Activated CD8-positive, alpha-beta memory T cell treated with anti-CD3 and anti-CD28 coated beads, Interleukin-2, amount 10 ng/mL, durations not matched to agents 7 days and 5 days (primary cell): ENCODE measurements around the gene TMTC2. TPM values are rescaled to one million over a fixed set of nuclear protein-coding genes. Genes with fewer than 3 reads are reported as not detected.
A peak's percentile ranks its signal among the peaks of the same experiment; 100 is the strongest.

Experiments
- ATAC-seq: fragments of 150-1000 bp; cut with Tn5 transposase; one replicate; pipeline ENCODE4 v1.10.0; 2021; ENCODE audit warnings: moderate library complexity
- CTCF ChIA-PET: fragments of 350-600 bp; sonication (Branson Sonifier 250); formaldehyde crosslinking; loops from one replicate; lab custom pipeline; 2021; ENCODE audit warnings: antibody characterized with exemption; lab: Charles Lee
- DNase-seq: peaks from one replicate; pipeline ENCODE4 v3.0.0-alpha.2; 2020
- H3K27ac Mint-ChIP-seq: one replicate; pipeline ENCODE4 v1.8.0; 2021; ENCODE audit warnings: mild to moderate bottlenecking, mixed read lengths
- H3K27me3 Mint-ChIP-seq: one replicate; pipeline ENCODE4 v1.8.0; 2021; ENCODE audit warnings: mixed read lengths
- H3K36me3 Mint-ChIP-seq: one replicate; pipeline ENCODE4 v1.8.0; 2021; ENCODE audit warnings: mild to moderate bottlenecking, mixed read lengths
- H3K4me1 Mint-ChIP-seq: one replicate; pipeline ENCODE4 v1.8.0; 2021; ENCODE audit warnings: mixed read lengths
- H3K4me3 Mint-ChIP-seq: one replicate; pipeline ENCODE4 v1.8.0; 2021; ENCODE audit warnings: mild to moderate bottlenecking, moderate library complexity, mixed read lengths
- H3K9me3 Mint-ChIP-seq: one replicate; pipeline ENCODE4 v1.8.0; 2022; ENCODE audit warnings: low read depth, mixed read lengths
- total RNA-seq, 2 experiments: library from RNA; stranded (reverse); gene quantifications; one replicate each; pipeline ENCODE4 v1.2.3, GENCODE V29; 2021

TMTC2 gene
- total RNA-seq, 2 experiments from 2014 or later: 3.3 to 4.5 TPM

DNA sequence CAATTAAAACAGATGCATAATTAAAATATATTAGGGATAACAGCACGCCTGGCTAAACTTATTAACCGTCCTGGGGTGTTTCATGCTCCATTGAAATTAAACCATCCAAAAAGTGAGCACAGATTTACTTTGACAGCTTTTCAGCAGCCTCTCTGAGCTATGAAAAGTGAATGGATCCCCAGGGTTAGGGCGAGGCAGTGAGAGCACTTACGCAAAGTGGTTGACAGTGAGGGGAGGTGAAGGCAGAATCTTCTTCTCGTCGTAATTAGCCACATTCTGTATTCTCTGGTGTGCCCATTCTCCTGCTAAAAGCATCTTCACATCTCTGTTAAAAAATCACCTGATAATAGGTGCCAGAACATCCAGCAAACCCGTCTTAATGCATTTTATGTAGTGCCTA is 1.9 kb downstream of the TMTC2 start:
- Mint-ChIP-seq H3K36me3 (peaks cover 4% of the 10 kb centered on the region), H3K27me3 (peaks cover 9% of the 10 kb centered on the region), H3K4me3 (peak overlapping the region; percentile 90), H3K4me1 (peaks cover 24% of the 10 kb centered on the region), H3K9me3 (no peaks in the 10 kb centered on the region), H3K27ac (no peak overlapping the region)
- ATAC-seq (no peak), DNase-seq (no peak)
- CTCF ChIA-PET: no interaction called here

DNA sequence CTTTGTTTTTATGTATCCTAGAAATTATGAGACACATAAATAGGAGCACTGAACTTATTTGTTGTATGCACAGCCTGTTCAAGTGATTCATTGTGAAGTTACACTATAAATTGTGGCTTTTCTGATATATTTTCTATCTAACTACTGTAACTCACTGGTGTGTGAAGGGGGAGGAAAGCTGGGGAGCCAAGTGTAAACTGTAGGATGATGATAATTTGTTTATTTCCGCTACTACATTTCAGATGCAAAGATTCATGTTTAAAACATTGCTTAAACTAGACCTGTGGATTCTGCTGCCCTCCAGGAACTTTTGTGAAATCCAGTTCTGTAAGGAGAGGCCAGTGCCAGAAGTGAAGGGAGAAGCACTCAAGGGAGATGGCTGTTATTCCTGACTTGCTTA is 3.3 kb downstream of the TMTC2 start:
- DNase-seq: no peak
- H3K36me3 Mint-ChIP-seq: peaks cover 4% of the 10 kb centered on the region
- CTCF ChIA-PET: interaction anchor here (1.1 kb wide), 1 partner anchor 22 kb away, joined by 3 read pairs; no protein-coding TSS in a partner anchor

DNA sequence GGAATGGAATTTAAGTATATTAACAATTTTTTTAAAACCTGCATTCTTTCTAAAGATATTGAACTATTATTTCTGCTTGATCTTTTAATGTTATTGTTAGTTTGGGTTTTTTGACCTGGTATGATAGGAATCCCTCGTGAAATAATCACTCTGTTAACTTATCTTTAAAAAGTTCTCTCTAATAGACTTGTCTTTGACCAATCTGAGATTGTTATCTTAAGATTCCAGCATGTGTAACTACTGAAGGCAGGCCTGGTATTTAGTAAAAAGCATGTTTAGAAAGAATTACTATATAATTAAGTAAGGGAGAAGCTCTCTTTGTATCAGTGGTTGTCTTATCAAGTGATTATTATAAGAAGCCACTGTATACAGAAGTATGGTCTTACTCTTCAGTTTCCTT is 4.8 kb downstream of the TMTC2 start:
- H3K9me3 Mint-ChIP-seq: no peaks in the 10 kb centered on the region
- CTCF ChIA-PET: no interaction called here
- no peak overlapping the region for H3K27ac Mint-ChIP-seq
- H3K27me3 Mint-ChIP-seq: no peaks in the 10 kb centered on the region
- DNase-seq (no peak), ATAC-seq (no peak)
- peaks cover 21% of the 10 kb centered on the region for H3K4me1 Mint-ChIP-seq
- H3K4me3 Mint-ChIP-seq: no peak overlapping the region
- H3K36me3 Mint-ChIP-seq: peaks cover 4% of the 10 kb centered on the region

More for the DNA sequence above, 3.3 kb downstream of the TMTC2 start:
- no peaks in the 10 kb centered on the region for H3K9me3 Mint-ChIP-seq
- no peak overlapping the region for H3K27ac Mint-ChIP-seq
- peaks cover 24% of the 10 kb centered on the region for H3K4me1 Mint-ChIP-seq
- no peak for ATAC-seq
- H3K4me3 Mint-ChIP-seq: no peak overlapping the region
- no peaks in the 10 kb centered on the region for H3K27me3 Mint-ChIP-seq

DNA sequence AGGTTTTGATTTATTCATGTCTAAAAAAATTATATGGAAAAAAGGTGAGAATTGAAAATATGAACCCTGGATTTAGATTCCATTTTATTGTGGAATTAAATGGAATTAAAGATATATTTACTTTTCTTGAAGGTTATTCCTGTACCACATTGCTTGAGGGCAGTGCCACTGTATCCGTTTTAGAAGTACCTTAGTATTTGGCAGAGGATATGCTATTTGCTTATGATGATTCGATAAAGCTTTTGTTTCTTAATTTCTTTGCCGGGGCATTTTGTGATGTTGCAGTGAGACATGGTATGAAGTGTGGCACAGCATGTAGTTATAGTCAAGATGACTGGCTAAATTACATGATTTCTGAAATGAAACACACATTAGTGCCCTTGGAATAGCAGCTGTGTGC is 7.6 kb downstream of the TMTC2 start:
- Mint-ChIP-seq H3K27me3 (no peaks in the 10 kb centered on the region), H3K4me1 (peaks cover 10% of the 10 kb centered on the region), H3K4me3 (no peak overlapping the region), H3K36me3 (peaks cover 4% of the 10 kb centered on the region), H3K9me3 (no peaks in the 10 kb centered on the region), H3K27ac (no peak overlapping the region)
- DNase-seq: no peak
- no peak for ATAC-seq
- CTCF ChIA-PET: no interaction called here

DNA sequence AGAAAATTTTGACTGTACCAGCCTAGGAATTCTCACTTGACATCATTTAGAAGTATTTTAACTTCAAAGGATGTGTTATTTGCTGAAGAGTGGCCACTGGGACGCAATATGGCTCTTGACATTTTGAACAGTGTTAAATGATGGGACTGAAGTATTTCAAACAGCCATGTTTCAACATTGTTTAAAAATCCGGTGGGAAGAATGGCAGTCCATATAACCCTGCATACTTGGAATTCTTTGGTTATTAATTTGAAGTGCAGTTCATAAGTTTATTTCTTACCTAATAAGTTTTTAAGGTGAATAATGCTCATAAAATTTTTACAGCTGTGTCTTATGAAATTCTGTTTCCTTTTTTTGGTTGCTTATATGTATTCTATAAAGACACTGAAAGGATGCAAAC is 8.3 kb downstream of the TMTC2 start:
- H3K27ac Mint-ChIP-seq: no peak overlapping the region
- CTCF ChIA-PET: no interaction called here
- no peaks in the 10 kb centered on the region for H3K27me3 Mint-ChIP-seq
- H3K36me3 Mint-ChIP-seq: peaks cover 4% of the 10 kb centered on the region
- ATAC-seq (no peak), DNase-seq (no peak)
- no peaks in the 10 kb centered on the region for H3K9me3 Mint-ChIP-seq
- H3K4me3 Mint-ChIP-seq: no peak overlapping the region
- peaks cover 7% of the 10 kb centered on the region for H3K4me1 Mint-ChIP-seq

DNA sequence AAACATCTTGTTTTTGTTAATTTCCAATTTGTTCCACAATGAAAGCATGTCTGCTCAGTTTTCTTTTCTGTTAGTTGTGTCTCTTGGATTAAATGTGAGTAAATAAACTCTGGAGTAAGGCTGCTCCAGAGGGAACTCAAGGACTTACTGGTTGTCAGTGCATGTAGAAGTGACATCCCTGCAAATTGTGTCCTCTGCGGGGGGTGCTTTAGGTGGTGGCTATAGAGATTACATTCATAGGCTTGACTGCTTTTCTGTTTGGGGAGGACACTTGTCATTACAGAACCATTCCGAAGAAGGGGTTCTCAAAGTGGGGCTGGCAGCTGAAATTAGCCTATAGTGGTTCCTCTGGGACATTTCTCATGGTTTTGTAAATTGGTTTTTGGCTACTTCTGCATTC is 8.8 kb downstream of the TMTC2 start:
- ATAC-seq (no peak), DNase-seq (no peak)
- Mint-ChIP-seq H3K9me3 (no peaks in the 10 kb centered on the region), H3K4me3 (no peak overlapping the region), H3K36me3 (peaks cover 4% of the 10 kb centered on the region), H3K4me1 (peaks cover 3% of the 10 kb centered on the region), H3K27ac (no peak overlapping the region), H3K27me3 (no peaks in the 10 kb centered on the region)
- CTCF ChIA-PET: interaction anchor here (1.2 kb wide), 1 partner anchor 11 kb away, joined by 3 read pairs; no protein-coding TSS in a partner anchor

DNA sequence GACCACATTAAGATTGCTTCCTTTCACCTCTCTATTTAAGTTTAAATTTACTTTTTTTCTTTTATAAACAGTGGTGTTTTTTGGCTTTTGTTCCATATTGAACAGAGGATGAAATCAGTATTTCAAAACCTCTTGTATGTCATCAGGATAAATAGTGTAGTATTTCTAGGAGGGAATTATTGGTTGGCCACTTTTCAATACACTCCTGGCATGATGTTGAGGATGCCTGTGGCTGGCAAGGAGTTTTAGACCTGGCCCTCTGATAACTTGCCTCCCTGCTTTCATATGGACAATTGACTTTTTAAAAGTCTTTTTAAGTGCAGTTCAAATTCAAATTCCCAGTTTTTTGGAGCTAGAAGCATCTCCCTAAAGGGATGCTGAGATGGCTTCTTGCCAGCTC is 9.8 kb downstream of the TMTC2 start:
- ATAC-seq: no peak
- CTCF ChIA-PET: interaction anchor here (0.7 to 1.2 kb wide), 2 partner anchors 11 to 12 kb away, joined by 3 read pairs; no protein-coding TSS in a partner anchor
- Mint-ChIP-seq H3K27me3 (no peaks in the 10 kb centered on the region), H3K4me1 (no peaks in the 10 kb centered on the region), H3K27ac (no peak overlapping the region), H3K9me3 (no peaks in the 10 kb centered on the region), H3K4me3 (no peak overlapping the region), H3K36me3 (peaks cover 4% of the 10 kb centered on the region)
- no peak for DNase-seq

DNA sequence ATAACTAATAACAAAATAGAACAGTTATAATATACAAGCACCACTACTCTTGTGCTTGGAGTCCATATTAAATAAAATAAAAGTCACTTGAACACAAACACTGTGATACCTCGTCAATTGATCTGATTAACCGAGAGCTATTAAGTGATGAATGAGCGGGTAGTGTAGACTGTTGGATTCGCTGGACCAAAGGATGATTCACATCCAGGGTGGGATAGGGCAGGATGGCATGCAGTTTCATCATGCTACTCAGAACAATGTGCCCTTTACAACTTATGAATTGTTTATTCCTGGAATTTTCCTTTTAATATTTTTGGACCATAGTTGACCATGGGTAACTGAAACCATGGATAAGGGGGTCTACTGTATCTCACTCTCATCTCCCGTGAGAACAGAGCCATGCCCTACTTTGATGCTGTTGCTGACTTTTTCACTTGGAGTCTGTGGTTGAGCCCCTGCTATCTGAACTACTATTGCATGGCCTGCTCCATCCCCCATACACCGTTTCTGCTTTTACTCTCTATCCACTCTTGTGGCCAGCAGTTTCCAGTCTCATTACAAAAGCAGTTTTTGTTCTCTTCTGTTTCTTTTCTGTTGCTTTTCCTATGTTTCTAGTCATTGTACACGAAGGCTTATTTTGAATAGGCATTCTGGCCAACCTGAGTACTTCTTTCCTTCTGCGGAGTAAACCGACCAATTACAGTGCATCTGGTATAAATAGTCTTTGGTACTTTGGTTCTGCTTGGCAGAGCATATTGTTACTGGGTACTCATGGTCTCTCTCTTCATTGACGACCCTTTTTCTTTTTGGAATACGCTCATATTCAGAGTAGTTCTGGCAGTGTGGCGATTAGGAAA is 12.2 kb downstream of the TMTC2 start:
- Mint-ChIP-seq H3K27me3 (no peaks in the 10 kb centered on the region), H3K4me3 (no peak overlapping the region), H3K36me3 (no peaks in the 10 kb centered on the region), H3K27ac (no peak overlapping the region), H3K9me3 (no peaks in the 10 kb centered on the region), H3K4me1 (no peaks in the 10 kb centered on the region)
- DNase-seq: no peak
- ATAC-seq: no peak
- CTCF ChIA-PET: interaction anchor here (3.0 kb wide), 1 partner anchor 13 kb away, joined by 13 read pairs; the partner anchor contains the start of gene TMTC2

DNA sequence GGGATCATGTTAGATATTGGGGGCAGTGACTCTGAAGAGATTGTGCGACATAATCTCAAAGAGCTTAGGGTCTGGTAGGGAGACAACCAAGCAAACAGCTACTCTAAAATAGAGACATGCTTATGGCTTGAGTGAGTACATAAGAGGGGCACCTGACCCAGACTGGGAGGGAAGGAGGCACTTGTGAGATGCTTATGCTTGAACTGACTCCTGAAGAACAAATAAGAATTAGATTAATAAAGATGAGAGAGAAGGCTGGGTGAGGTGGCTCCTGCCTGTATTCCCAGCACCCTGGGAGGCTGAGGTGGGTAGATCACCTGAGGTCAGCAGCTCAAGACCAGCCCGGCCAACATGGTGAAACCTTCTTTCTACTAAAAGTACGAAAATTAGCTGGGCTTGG is 19.1 kb downstream of the TMTC2 start:
- CTCF ChIA-PET: no interaction called here
- H3K9me3 Mint-ChIP-seq: no peaks in the 10 kb centered on the region
- H3K27me3 Mint-ChIP-seq: no peaks in the 10 kb centered on the region
- peaks cover 7% of the 10 kb centered on the region for H3K4me1 Mint-ChIP-seq
- DNase-seq (no peak), ATAC-seq (no peak)
- no peaks in the 10 kb centered on the region for H3K36me3 Mint-ChIP-seq
- no peak overlapping the region for H3K27ac Mint-ChIP-seq
- no peak overlapping the region for H3K4me3 Mint-ChIP-seq

DNA sequence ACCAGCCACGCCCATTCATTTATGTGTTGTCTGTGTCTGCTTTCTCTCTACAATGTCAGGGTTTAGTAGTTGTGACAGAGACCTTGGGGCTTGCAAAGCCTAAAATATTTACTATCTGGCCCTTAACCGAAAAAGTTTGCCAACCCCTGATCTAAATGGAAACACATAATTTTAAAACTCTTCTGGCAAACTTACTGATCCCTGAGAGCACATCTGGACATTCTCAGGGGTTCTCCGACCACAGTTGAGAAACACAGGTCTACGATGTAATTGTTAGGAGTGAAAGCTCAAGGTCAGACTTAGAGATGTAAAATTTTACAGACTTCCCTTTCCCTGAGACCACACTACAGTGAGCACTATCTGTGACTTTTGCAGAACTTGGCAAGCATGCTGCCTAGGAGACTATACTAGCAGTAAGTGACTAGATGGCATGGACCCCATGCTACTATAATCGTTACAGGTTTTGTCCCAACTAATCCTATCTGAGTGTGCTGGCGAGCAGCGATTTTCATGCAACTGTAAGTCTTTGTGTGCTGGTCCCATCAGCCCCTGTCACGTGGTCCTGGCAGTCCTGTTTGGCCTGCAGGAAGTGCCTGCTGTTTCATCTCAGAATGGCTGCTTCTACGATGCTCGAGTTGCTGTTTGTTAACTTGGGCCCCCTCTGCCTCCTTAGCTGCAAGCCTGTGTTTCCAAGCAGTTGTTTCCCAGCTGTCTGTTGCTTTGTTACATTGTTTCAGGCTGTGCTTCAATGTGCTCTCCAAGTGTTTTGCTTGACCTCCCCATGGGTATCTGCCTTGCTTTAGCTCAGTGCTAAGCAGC is 21.6 kb downstream of the TMTC2 start:
- Mint-ChIP-seq H3K4me1 (peaks cover 7% of the 10 kb centered on the region), H3K36me3 (peaks cover 3% of the 10 kb centered on the region), H3K27ac (no peak overlapping the region), H3K4me3 (no peak overlapping the region), H3K27me3 (no peaks in the 10 kb centered on the region), H3K9me3 (peaks cover 3% of the 10 kb centered on the region)
- DNase-seq: no peak
- no peak for ATAC-seq
- CTCF ChIA-PET: no interaction called here

DNA sequence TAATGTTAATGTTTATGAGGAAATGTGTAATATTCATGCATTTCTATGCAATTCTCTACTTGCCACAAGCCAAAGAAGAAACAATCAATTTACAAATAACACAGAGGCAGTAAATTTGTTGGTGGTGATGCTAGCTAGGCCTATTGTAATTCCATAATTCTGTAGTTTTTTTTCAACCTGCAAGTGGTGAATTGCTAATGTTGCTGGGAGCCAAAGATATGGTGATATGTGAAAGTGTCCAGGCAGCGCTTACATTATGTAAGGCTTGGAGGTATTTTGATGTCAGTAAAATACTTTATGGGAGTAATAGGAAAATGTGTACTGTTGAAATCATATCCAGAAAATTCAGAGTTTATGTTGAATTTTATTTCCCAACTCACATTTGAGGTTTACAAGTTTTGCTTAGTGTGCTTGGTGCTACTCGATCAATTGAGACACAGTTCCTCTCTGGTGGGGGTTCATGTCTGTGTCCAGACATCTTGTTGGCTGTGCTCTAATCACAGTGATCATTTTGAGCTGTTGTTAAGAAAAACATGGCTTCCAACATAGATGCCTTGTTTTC is 23.2 kb downstream of the TMTC2 start:
- Mint-ChIP-seq H3K9me3 (peaks cover 3% of the 10 kb centered on the region), H3K36me3 (peaks cover 3% of the 10 kb centered on the region), H3K4me3 (no peak overlapping the region), H3K27me3 (no peaks in the 10 kb centered on the region), H3K4me1 (peaks cover 7% of the 10 kb centered on the region), H3K27ac (no peak overlapping the region)
- CTCF ChIA-PET: no interaction called here
- DNase-seq: no peak
- ATAC-seq: no peak

DNA sequence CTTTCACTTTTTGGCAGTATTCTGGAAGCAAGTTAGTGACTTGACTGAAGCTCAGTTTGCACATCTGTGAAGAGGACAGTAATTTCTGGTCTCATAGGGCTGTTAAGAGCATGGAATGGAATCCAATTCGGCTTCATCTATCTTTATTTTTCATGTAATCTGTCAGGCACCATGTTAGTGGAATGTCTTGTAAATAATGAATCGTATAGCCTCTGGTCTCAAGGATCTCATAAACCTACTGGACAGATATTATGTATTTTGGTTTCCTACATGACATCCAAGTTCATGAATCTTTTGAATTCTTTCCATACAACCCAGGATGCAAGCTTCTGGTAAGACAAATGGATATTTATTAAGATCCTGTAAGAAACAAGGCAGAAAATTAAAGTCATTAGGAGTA is 24.0 kb downstream of the TMTC2 start:
- CTCF ChIA-PET: no interaction called here
- Mint-ChIP-seq H3K4me3 (no peak overlapping the region), H3K27me3 (no peaks in the 10 kb centered on the region), H3K4me1 (peaks cover 7% of the 10 kb centered on the region), H3K36me3 (peaks cover 3% of the 10 kb centered on the region), H3K9me3 (peaks cover 3% of the 10 kb centered on the region), H3K27ac (no peak overlapping the region)
- ATAC-seq (no peak), DNase-seq (no peak)

DNA sequence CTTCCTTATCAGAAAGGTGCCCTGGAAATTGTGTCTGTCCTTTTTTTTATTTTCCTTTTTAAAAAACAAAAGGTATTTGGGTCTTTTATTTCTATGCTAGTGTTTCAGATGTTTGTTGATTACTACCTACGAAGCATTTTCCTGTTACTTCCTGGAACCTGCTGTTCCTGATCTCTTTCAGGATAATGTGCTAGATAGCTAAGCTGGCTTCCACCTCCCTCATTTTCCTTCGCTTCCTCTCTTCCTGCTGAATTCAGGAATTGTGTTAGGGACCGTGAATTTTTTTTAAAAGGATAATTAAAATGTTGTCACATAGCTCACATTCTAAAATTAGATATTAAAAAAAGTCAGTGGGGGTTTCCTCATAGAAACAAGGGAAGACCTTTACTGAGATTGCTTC is 27.7 kb downstream of the TMTC2 start:
- Mint-ChIP-seq H3K9me3 (peaks cover 3% of the 10 kb centered on the region), H3K27me3 (no peaks in the 10 kb centered on the region), H3K4me3 (no peak overlapping the region), H3K4me1 (no peaks in the 10 kb centered on the region), H3K27ac (no peak overlapping the region), H3K36me3 (peaks cover 3% of the 10 kb centered on the region)
- CTCF ChIA-PET: no interaction called here
- DNase-seq (no peak), ATAC-seq (no peak)
